ENCODE results near the gene ZDHHC20. TPM values are rescaled to one million over a fixed set of nuclear protein-coding genes. Genes with fewer than 3 reads are reported as not detected.

ZDHHC20 gene
- total RNA-seq, 6 experiments from 2014 or later = 19.2 to 28.9 (median 23.4) TPM

DNA sequence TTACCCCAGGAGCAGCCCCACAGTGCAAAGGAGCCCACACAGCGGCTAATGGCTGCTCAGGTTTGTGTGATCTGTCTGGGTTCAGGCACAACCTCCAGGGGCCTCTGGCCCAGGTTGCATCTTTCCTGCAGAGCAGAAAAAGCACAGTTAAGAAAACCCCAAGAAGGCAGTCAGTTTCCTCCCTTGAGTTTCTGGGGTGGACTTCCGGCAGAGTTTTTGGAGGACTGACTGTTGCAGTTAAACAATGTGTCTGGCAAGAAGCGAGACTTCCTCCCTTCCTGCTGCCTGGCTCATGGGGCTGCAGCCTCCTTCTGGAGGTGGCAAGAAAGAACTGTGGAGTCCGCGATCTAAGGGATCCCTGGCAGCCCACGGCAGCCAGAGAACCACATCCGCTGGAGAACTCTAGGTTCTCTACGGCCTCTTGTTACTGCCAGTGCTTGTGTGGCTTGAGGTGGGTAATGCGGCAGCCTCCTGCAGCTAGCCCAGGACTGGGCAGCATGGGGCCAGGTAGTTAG lies 114.4 kb downstream of the ZDHHC20 start:
- WGBS (ENCODE audit: insufficient coverage, low coverage, low lambda C conversion rate, missing lambda C conversion rate) = 38% methylated on average over 2 of the region's 9 CpGs
- no peak overlapping the region for H3K4me3 ChIP-seq
- DNase-seq (no peak), ATAC-seq (peak; percentile 9 to 42 (median 36))
- no peaks in the 10 kb centered on the region for H3K27me3 ChIP-seq
- TF ChIP-seq POLR2A (IDR thresholded peaks at IDR 0.05) = no peak
- TF ChIP-seq CTCF (IDR thresholded peaks at IDR 0.05) = no peak
- no peaks in the 10 kb centered on the region for H3K9me3 ChIP-seq
- no peaks in the 10 kb centered on the region for H3K36me3 ChIP-seq
- H3K27ac ChIP-seq = no peak overlapping the region
- H3K4me1 ChIP-seq = no peaks in the 10 kb centered on the region
- intact Hi-C loops (cut with DNase I) = no loop called here

- Histone ChIP-seq H3K4me3 (no peak overlapping the region), H3K27me3 (no peaks in the 10 kb centered on the region), H3K9me3 (no peaks in the 10 kb centered on the region), H3K36me3 (no peaks in the 10 kb centered on the region), H3K4me1 (no peaks in the 10 kb centered on the region), H3K27ac (no peak overlapping the region)
- 56% methylated on average over 3 of the region's 4 CpGs for WGBS (ENCODE audit: insufficient coverage, low coverage, low lambda C conversion rate, missing lambda C conversion rate)
- no peak for DNase-seq
- intact Hi-C loops (cut with DNase I) = no loop called here
- TF ChIP-seq POLR2A (IDR thresholded peaks at IDR 0.05) = no peak
- no peak for TF ChIP-seq CTCF (IDR thresholded peaks at IDR 0.05)
- ATAC-seq = no peak
These were observed 115.4 kb downstream of the ZDHHC20 start for GRCh38 chr13:21343659-21344058.

- DNase-seq (no peak), ATAC-seq (no peak)
- 80% methylated on average over 5 of the region's 5 CpGs for WGBS (ENCODE audit: insufficient coverage, low coverage, low lambda C conversion rate, missing lambda C conversion rate)
- TF ChIP-seq CTCF (IDR thresholded peaks at IDR 0.05) = no peak
- Histone ChIP-seq H3K4me1 (no peaks in the 10 kb centered on the region), H3K27ac (no peak overlapping the region), H3K4me3 (no peak overlapping the region), H3K9me3 (no peaks in the 10 kb centered on the region), H3K36me3 (no peaks in the 10 kb centered on the region), H3K27me3 (no peaks in the 10 kb centered on the region)
- intact Hi-C loops (cut with DNase I) = no loop called here
These were observed 116.2 kb downstream of the ZDHHC20 start for GRCh38 chr13:21342699-21343442.

DNA sequence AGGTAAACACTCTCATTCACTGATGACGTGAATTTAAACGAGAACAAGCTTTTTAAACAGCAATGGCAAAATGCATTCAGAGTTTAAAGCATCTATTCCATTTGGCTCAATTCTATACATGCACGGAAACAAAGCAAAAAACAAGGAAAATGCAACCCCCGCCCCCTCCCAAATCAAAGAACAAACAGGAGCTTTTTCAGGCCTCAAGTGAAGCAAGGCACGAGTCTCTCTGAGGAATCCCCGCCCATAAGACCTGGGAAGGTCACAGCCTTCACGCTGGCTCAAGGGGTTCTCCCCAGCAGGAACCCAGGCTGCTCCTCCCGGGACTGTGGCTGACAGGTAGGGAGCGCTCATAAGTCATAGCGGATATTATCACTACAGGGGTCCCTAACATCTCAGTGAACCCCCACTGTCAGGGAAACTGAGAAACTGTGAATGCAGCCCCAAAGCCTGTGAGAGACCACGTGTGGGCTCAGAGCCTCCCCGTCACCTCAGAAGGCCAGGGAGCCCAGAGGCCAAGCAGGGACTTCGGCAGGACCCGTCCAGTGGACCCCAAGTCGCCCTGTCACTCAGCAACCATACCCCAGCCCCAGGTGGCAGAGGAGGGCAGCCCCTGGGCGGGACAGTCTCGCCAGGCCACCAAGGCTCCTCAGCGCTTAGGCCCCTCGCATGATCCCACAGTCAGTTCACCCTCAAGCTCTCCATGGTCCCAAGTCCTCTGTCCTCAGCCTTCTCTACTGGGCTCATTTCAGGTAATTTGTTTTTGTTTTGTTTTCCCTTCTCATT lies 117.3 kb downstream of the ZDHHC20 start:
- intact Hi-C loops (cut with DNase I) = no loop called here
- no peak for DNase-seq
- Histone ChIP-seq H3K4me1 (no peaks in the 10 kb centered on the region), H3K9me3 (no peaks in the 10 kb centered on the region), H3K36me3 (no peaks in the 10 kb centered on the region), H3K27ac (no peak overlapping the region), H3K4me3 (no peak overlapping the region), H3K27me3 (no peaks in the 10 kb centered on the region)
- ATAC-seq = no peak
- WGBS (ENCODE audit: insufficient coverage, low coverage, low lambda C conversion rate, missing lambda C conversion rate) = 81% methylated on average over 8 of the region's 19 CpGs
- TF ChIP-seq CTCF (IDR thresholded peaks at IDR 0.05) = no peak
- no peak for TF ChIP-seq POLR2A (IDR thresholded peaks at IDR 0.05)

All from right lobe of liver (tissue), 6 donors.